HepG2 (cell line): ENCODE measurements around the gene TMEM237. TPM values are rescaled to one million over a fixed set of nuclear protein-coding genes. Genes with fewer than 3 reads are reported as not detected.

ENCODE experiments used
- ATAC-seq: fragments of 200-7000 bp; cut with Tn5 transposase; 3 replicates; pipeline ENCODE4 v1.9.1; 2020; ENCODE audit warnings: mild to moderate bottlenecking, moderate library complexity
- BruUV-seq: library from RNA; stranded (reverse); fragments of 400-500 nt; replicated peaks from 2 replicates; lab custom pipeline; 2021; lab: Mats Ljungman, UMichigan
- CTCF ChIA-PET: fragments of 300-600 bp; formaldehyde crosslinking; extraction: SDS; loops from one replicate; lab custom pipeline; 2021; ENCODE audit warnings: low total read pairs, inconsistent platforms, low intra/inter-chr PET ratio; lab: Yijun Ruan, JAX
- POLR2A ChIA-PET: fragments of 350-600 bp; sonication (Branson Sonifier 250); formaldehyde crosslinking; loops from one replicate; lab custom pipeline; 2020; ENCODE audit warnings: antibody characterized with exemption, inconsistent platforms; lab: Yijun Ruan, JAX
- DNase-seq: peaks from one replicate; pipeline ENCODE4 v3.0.0-alpha.2; 2015; ENCODE audit warnings: low spot score
- FAIRE-seq: peaks from 3 replicates; lab custom pipeline; 2011; peaks lifted over from hg19 to GRCh38; lab: Jason Lieb, UNC
- H2AFZ ChIP-seq: one replicate; pipeline ENCODE4 v1.6.1; 2011; ENCODE audit warnings: low read length, inconsistent platforms
- H3K27ac ChIP-seq: fragments of 300-600 bp; 3 replicates; pipeline ENCODE4 v1.8.0; 2011; ENCODE audit warnings: mixed run types, mild to moderate bottlenecking, mixed read lengths, low read length, inconsistent platforms; ENCODE audit not compliant: insufficient read depth; ENCODE audit errors: extremely low read length
- H3K27me3 ChIP-seq, 2 experiments: fragments of 200-600 bp in 1 of 2; 2 replicates in 1 of 2; 3 replicates in 1 of 2; pipeline versions ENCODE4 v1.6.0 to v1.8.0; 2011; ENCODE audit warnings: low read length in 2 of 2, mild to moderate bottlenecking in 2 of 2, moderate library complexity in 2 of 2, inconsistent platforms in 1 of 2; ENCODE audit not compliant: insufficient read depth in 2 of 2, control insufficient read depth in 1 of 2
- H3K36me3 ChIP-seq, 2 experiments: fragments of 200-600 bp in 1 of 2; replicated peaks in 1 of 2; 2 replicates in 1 of 2; 3 replicates in 1 of 2; pipeline versions ENCODE4 v1.5.1 to v1.8.0; 2011; ENCODE audit warnings: low read length in 2 of 2, inconsistent platforms in 1 of 2; ENCODE audit not compliant: insufficient read depth in 2 of 2, control insufficient read depth in 1 of 2
- H3K4me1 ChIP-seq: 2 replicates; pipeline ENCODE4 v1.5.1; 2012; ENCODE audit warnings: low read length, inconsistent platforms; ENCODE audit not compliant: insufficient read depth
- H3K4me2 ChIP-seq: 2 replicates; pipeline ENCODE4 v1.6.0; 2011; ENCODE audit warnings: low read depth, low read length, inconsistent platforms
- H3K4me3 ChIP-seq, 3 experiments: fragments of 200-600 bp in 1 of 3; sonication (generic), shearing (Covaris generic) in 1 of 3; replicated peaks in 1 of 3; 2 replicates each; pipeline ENCODE4 v1.5.1; 2011 to 2016; ENCODE audit warnings: low read length in 3 of 3, inconsistent platforms in 2 of 3, low read depth in 2 of 3, mild to moderate bottlenecking in 2 of 3, control low read depth in 1 of 3, mixed read lengths in 1 of 3; ENCODE audit not compliant: insufficient read depth in 1 of 3
- H3K79me2 ChIP-seq: one replicate; pipeline ENCODE4 v1.6.1; 2011; ENCODE audit warnings: low read length, inconsistent platforms; ENCODE audit not compliant: insufficient read depth
- H3K9ac ChIP-seq: 2 replicates; pipeline ENCODE4 v1.6.0; 2011; ENCODE audit warnings: mild to moderate bottlenecking, low read depth, low read length, inconsistent platforms; ENCODE audit not compliant: insufficient read depth
- H3K9me3 ChIP-seq: 2 replicates; pipeline ENCODE4 v1.5.1; 2012; ENCODE audit warnings: mild to moderate bottlenecking, low read length
- H4K20me1 ChIP-seq: 2 replicates; pipeline ENCODE4 v1.6.0; 2011; ENCODE audit warnings: inconsistent platforms, mild to moderate bottlenecking, low read length, moderate library complexity; ENCODE audit not compliant: insufficient read depth
- MATR3 ChIP-seq: sonication (generic); formaldehyde crosslinking; IDR thresholded peaks from 2 replicates; pipeline ENCODE4 v1.4.0; 2020; ENCODE audit warnings: missing genetic modification reagents
- MEIS2 ChIP-seq: sonication (generic); formaldehyde crosslinking; IDR thresholded peaks from 2 replicates; pipeline ENCODE4 v1.9.0; 2021; ENCODE audit warnings: mild to moderate bottlenecking, missing genetic modification reagents
- PPARG ChIP-seq: conservative IDR thresholded peaks from 2 replicates; pipeline ENCODE4 v1.6.1; 2016; ENCODE audit warnings: missing biosample characterization, missing genetic modification reagents
- TOE1 ChIP-seq: sonication (generic); formaldehyde crosslinking; IDR thresholded peaks from 2 replicates; pipeline ENCODE4 v1.4.0; 2020; ENCODE audit warnings: mild to moderate bottlenecking, missing genetic modification reagents
- ZNF33B ChIP-seq: sonication (generic); formaldehyde crosslinking; IDR thresholded peaks from 2 replicates; pipeline ENCODE4 v1.5.1; 2020; ENCODE audit warnings: mild to moderate bottlenecking, missing genetic modification reagents
- ZNF652 ChIP-seq: IDR thresholded peaks from 2 replicates; pipeline ENCODE4 v1.6.1; 2016; ENCODE audit warnings: low read depth, borderline replicate concordance
- WGBS: methylation state at CpG from one replicate; pipeline ENCODE4 v1.1.6; 2017; ENCODE audit warnings: low lambda C conversion rate; 5-methylcytosine and 5-hydroxymethylcytosine counted together
- in situ Hi-C: cut with HindIII; loops from 2 replicates; pipeline ENCODE4 v1.10.0; 2017; ENCODE audit warnings: low pct_unique_long_range_greater_than_20kb; ENCODE audit not compliant: extremely low pct_ligation_motif_present
- intact Hi-C: fragments of 100-400 bp; cut with micrococcal nuclease; formaldehyde crosslinking; loops from one replicate; pipeline ENCODE4 v1.10.0; 2022; ENCODE audit not compliant: unreplicated experiment
- polyA plus RNA-seq, 8 experiments: library from polyadenylated mRNA; depleted of rRNA in 3 of 8; stranded (reverse) in 7 of 8; unstranded in 1 of 8; fragments of >200 nt; fragmentation: Illumina TruSeq in 4 of 8; extraction: Trizol in 4 of 8; gene quantifications; 2 replicates each; pipeline versions ENCODE4 v1.2.1 to v1.2.3, GENCODE V29; 2011 to 2016; ENCODE audit warnings: low read depth in 4 of 8, missing spikeins in 1 of 8, mixed read lengths in 1 of 8; ENCODE audit not compliant: insufficient read depth in 1 of 8
- total RNA-seq, 5 experiments: library from RNA; depleted of rRNA; stranded (reverse); fragments of >200 nt; fragmentation: Illumina TruSeq; extraction: Trizol; gene quantifications; 2 replicates each; pipeline ENCODE4 v1.2.3, GENCODE V29; 2016; ENCODE audit warnings: low read depth in 1 of 5
- TF ChIP-seq, protein P1 (sequence below): sonication (generic); formaldehyde crosslinking; IDR thresholded peaks from 2 replicates; pipeline ENCODE4 v1.8.1; 2023; ENCODE audit warnings: missing genetic modification reagents, mild to moderate bottlenecking, borderline replicate concordance
- TF ChIP-seq, protein P2 (sequence below): sonication (generic); formaldehyde crosslinking; IDR thresholded peaks from 2 replicates; pipeline ENCODE4 v1.5.0; 2020; ENCODE audit warnings: mild to moderate bottlenecking, missing genetic modification reagents, moderate library complexity

Gene TMEM237
- total and polyA plus RNA-seq, 2 of the 13 experiments (the other 11 are each of a cell fraction or from before 2014, with no cell fraction given): 21.8 to 36.1 TPM

DNA sequence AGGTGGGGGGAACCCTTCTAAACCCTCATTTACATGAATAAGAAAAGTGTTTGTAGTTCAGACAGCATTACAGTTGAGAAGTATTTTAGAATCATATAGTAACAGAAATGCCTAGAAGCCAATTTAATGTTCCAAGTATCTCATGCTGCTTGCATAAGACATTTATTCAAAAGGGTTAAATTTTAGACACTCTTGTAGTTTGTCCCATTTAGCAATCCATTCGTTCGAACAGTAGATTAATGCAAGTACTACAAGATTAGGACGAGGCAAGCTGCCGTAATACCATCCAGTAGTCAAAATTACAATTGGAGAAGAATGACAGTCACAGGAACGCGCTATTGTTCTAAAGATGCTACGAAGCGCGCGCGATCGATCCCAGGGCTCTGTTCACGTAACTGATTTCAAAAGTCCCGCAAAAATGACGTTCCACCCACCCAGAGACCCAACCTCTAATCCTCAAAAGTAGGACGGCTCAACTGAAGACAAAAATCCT lies 1.2 kb downstream of the TMEM237 start (continued):
- TF ChIP-seq MEIS2 (CRISPR knock-in tag): no peak
- TF ChIP-seq PPARG (CRISPR knock-in tag): no peak
- TF ChIP-seq ZNF652 (CRISPR knock-in tag): peak; percentile 82
- TF ChIP-seq, protein P1, sequence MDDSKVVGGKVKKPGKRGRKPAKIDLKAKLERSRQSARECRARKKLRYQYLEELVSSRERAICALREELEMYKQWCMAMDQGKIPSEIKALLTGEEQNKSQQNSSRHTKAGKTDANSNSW (CRISPR knock-in tag): no peak
- TF ChIP-seq, all 625 proteins: peak for 30

DNA sequence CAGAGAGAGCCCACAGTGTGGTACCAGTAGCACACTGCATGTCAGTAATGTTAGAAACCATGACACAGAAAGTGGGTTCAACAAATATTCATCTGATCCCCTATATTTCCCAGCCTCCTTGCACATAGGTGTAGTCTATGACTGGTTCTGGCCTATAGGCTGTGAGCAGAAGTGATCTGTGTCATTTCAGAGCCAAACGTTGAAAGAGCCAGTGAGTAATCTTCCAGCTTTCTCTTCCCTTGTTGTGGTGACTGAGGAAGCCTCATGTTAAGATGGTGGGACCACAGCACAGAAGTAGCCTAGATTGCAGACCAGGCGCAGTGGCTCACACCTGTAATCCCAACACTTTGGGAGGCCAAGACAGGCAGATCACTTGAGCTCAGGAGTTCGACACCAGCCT lies 4.1 kb downstream of the TMEM237 start:
- ATAC-seq (no peak), DNase-seq (no peak), FAIRE-seq (no peak)
- POLR2A ChIA-PET: no interaction called here
- intact Hi-C loops (no loop called here), in situ Hi-C loops (no loop called here)
- H3K79me2 ChIP-seq: peaks cover 5% of the 10 kb centered on the region
- TF ChIP-seq ZNF33B (CRISPR knock-in tag) (no peak), TOE1 (CRISPR knock-in tag) (no peak), MATR3 (CRISPR knock-in tag) (no peak)
- TF ChIP-seq, protein P2, sequence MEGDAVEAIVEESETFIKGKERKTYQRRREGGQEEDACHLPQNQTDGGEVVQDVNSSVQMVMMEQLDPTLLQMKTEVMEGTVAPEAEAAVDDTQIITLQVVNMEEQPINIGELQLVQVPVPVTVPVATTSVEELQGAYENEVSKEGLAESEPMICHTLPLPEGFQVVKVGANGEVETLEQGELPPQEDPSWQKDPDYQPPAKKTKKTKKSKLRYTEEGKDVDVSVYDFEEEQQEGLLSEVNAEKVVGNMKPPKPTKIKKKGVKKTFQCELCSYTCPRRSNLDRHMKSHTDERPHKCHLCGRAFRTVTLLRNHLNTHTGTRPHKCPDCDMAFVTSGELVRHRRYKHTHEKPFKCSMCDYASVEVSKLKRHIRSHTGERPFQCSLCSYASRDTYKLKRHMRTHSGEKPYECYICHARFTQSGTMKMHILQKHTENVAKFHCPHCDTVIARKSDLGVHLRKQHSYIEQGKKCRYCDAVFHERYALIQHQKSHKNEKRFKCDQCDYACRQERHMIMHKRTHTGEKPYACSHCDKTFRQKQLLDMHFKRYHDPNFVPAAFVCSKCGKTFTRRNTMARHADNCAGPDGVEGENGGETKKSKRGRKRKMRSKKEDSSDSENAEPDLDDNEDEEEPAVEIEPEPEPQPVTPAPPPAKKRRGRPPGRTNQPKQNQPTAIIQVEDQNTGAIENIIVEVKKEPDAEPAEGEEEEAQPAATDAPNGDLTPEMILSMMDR (CRISPR knock-in tag): no peak
- H3K27me3 ChIP-seq: no peaks in the 10 kb centered on the region; a peak in 1 of 5 replicates
- CTCF ChIA-PET: no interaction called here
- WGBS: 95% methylated on average over 3 of the region's 3 CpGs
- no peak overlapping the region for H3K4me3 ChIP-seq
- peaks cover 16% of the 10 kb centered on the region for H3K4me1 ChIP-seq
- H3K9ac ChIP-seq: no peak overlapping the region
- no peak overlapping the region for H3K4me2 ChIP-seq
- BruUV-seq: no TSS peak
- no peak overlapping the region for H3K27ac ChIP-seq
- no peaks in the 10 kb centered on the region for H3K9me3 ChIP-seq
- H3K36me3 ChIP-seq: peaks cover 0 to 18% of the 10 kb centered on the region in 2 experiments; a peak in 3 of 5 replicates
- no peak overlapping the region for H2AFZ ChIP-seq
- no peaks in the 10 kb centered on the region for H4K20me1 ChIP-seq
